Fibroblast of the aortic adventitia (primary cell): ENCODE measurements around the gene ACVR1. TPM values are rescaled to one million over a fixed set of nuclear protein-coding genes. Genes with fewer than 3 reads are reported as not detected.

ENCODE experiments used
- DNase-seq: peaks from one replicate; pipeline ENCODE4 v3.0.0-alpha.2; 2010; ENCODE audit warnings: low read depth
- H3K4me3 ChIP-seq: 2 replicates; pipeline ENCODE4 v1.5.1; 2011; ENCODE audit warnings: low read depth, mild to moderate bottlenecking, control low read depth, low read length, moderate library complexity
- CTCF ChIP-seq: IDR thresholded peaks from 2 replicates; pipeline ENCODE4 v1.5.1; 2011; ENCODE audit warnings: mild to moderate bottlenecking, low read length, control low read depth, inconsistent platforms; ENCODE audit not compliant: insufficient read depth
- total RNA-seq: library from RNA; depleted of rRNA; stranded (reverse); fragments of >200 nt; gene quantifications from 2 replicates; pipeline ENCODE4 v1.2.3, GENCODE V29; 2012; ENCODE audit warnings: low replicate concordance

Gene ACVR1
- total RNA-seq, 1 donor, result 32.9 TPM

- no peak overlapping the region for H3K4me3 ChIP-seq
- no peak for DNase-seq
- TF ChIP-seq CTCF, result no peak
These were observed 69.6 kb downstream of the ACVR1 start for GRCh38 chr2:157806426-157807077.

- no peak for TF ChIP-seq CTCF
- DNase-seq, result no peak
- H3K4me3 ChIP-seq, result no peak overlapping the region
These were observed 70.6 kb downstream of the ACVR1 start for GRCh38 chr2:157805519-157805918.

DNA sequence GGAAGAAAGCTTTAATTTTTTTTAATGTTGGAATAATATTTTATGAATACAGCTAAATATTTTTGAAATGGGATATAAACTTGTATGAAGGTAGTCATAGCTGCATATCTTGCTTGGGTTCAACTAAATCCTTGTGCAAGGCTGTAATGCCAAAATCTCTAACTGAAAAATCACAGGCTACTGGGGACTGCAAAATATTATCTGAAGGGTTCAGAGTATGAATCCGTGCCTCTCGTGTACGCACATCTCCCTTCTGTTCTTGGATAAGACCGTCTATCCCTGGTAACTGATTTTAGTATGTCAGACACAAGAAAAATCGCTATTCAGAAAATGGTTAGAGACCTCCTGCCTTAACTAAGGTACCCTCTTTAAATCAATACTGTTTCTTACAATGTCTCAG, 71.8 kb downstream of the ACVR1 start:
- DNase-seq, result no peak
- no peak for TF ChIP-seq CTCF
- no peak overlapping the region for H3K4me3 ChIP-seq

GRCh38 chr2:157803952-157804351, 72.2 kb downstream of the ACVR1 start:
- no peak for TF ChIP-seq CTCF
- H3K4me3 ChIP-seq, result no peak overlapping the region
- DNase-seq, result no peak

GRCh38 chr2:157803476-157803875, 72.7 kb downstream of the ACVR1 start:
- no peak for TF ChIP-seq CTCF
- H3K4me3 ChIP-seq, result no peak overlapping the region
- DNase-seq, result no peak

- TF ChIP-seq CTCF, result no peak
- DNase-seq, result no peak
- no peak overlapping the region for H3K4me3 ChIP-seq
These were observed 75.2 kb downstream of the ACVR1 start for GRCh38 chr2:157800838-157801495.
